CD4-positive, alpha-beta memory T cell (primary cell): Measurements from ENCODE around the gene OR2T2. TPM values are rescaled to one million over a fixed set of nuclear protein-coding genes. Genes with fewer than 3 reads are reported as not detected.
A peak's percentile ranks its signal among the peaks of the same experiment; 100 is the strongest.
"Not testable (repeated sequence)": the region's sequence is repeated elsewhere in the genome, so short reads cannot be mapped to it uniquely, and the experiment has no call there.

Experiments
- CTCF ChIA-PET: fragments of 350-600 bp; sonication (Branson Sonifier 250); formaldehyde crosslinking; loops from one replicate; lab custom pipeline; 2021; ENCODE audit warnings: inconsistent platforms; ENCODE audit not compliant: partially characterized antibody; lab: Charles Lee
- POLR2A ChIA-PET: fragments of 350-600 bp; sonication (Branson Sonifier 250); formaldehyde crosslinking; loops from one replicate; lab custom pipeline; 2021; ENCODE audit not compliant: partially characterized antibody; lab: Charles Lee
- DNase-seq, 5 donors: peaks; one replicate each; pipeline versions ENCODE4 v3.0.0 to v3.0.0-alpha.2; 2020 to 2022; ENCODE audit warnings: mixed read lengths in 1 of 5
- H3K27ac ChIP-seq: one replicate; pipeline ENCODE4 v1.7.0; 2013; ENCODE audit warnings: low read depth, low read length
- H3K27me3 ChIP-seq: 2 replicates; pipeline ENCODE4 v1.7.0; 2013; ENCODE audit warnings: mild to moderate bottlenecking, low read length, moderate library complexity; ENCODE audit not compliant: insufficient read depth
- H3K36me3 ChIP-seq: 2 replicates; pipeline ENCODE4 v1.7.0; 2013; ENCODE audit warnings: mild to moderate bottlenecking, low read length, moderate library complexity; ENCODE audit not compliant: insufficient read depth
- H3K4me1 ChIP-seq: 2 replicates; pipeline ENCODE4 v1.7.0; 2013; ENCODE audit warnings: mild to moderate bottlenecking, low read length, moderate library complexity; ENCODE audit not compliant: insufficient read depth
- H3K4me3 ChIP-seq, 2 donors: one replicate each; pipeline ENCODE4 v1.7.0; 2013; ENCODE audit warnings: low read length in 2 of 2, mild to moderate bottlenecking in 1 of 2
- H3K9me3 ChIP-seq, 2 donors: one replicate each; pipeline ENCODE4 v1.7.0; 2013; ENCODE audit warnings: low read length in 2 of 2, control low read depth in 1 of 2; ENCODE audit not compliant: control insufficient read depth in 1 of 2
- H3K27ac Mint-ChIP-seq, 7 donors: one replicate each; pipeline ENCODE4 v1.8.0; 2020 to 2021; ENCODE audit warnings: mixed read lengths in 7 of 7, mild to moderate bottlenecking in 6 of 7, inconsistent platforms in 3 of 7, moderate library complexity in 3 of 7
- H3K27me3 Mint-ChIP-seq, 2 donors: one replicate each; pipeline ENCODE4 v1.8.0; 2020 to 2021; ENCODE audit warnings: mixed read lengths in 2 of 2
- H3K36me3 Mint-ChIP-seq, 2 donors: one replicate each; pipeline ENCODE4 v1.8.0; 2020 to 2021; ENCODE audit warnings: mixed read lengths in 2 of 2, inconsistent platforms in 1 of 2, mild to moderate bottlenecking in 1 of 2
- H3K4me1 Mint-ChIP-seq, 4 donors: one replicate each; pipeline ENCODE4 v1.8.0; 2020 to 2021; ENCODE audit warnings: mixed read lengths in 4 of 4, mild to moderate bottlenecking in 1 of 4
- H3K4me3 Mint-ChIP-seq, 8 donors: one replicate each; pipeline ENCODE4 v1.8.0; 2020 to 2021; ENCODE audit warnings: mixed read lengths in 8 of 8, mild to moderate bottlenecking in 7 of 8, moderate library complexity in 6 of 8, inconsistent platforms in 3 of 8
- H3K9me3 Mint-ChIP-seq, 8 donors: one replicate each; pipeline ENCODE4 v1.8.0; 2020 to 2021; ENCODE audit warnings: mixed read lengths in 8 of 8, mild to moderate bottlenecking in 5 of 8, inconsistent platforms in 3 of 8, moderate library complexity in 1 of 8
- intact Hi-C: fragments of 100-400 bp; cut with micrococcal nuclease; formaldehyde crosslinking; loops from one replicate; pipeline ENCODE4 v1.15.1; 2023
- polyA plus RNA-seq, 2 donors: library from polyadenylated mRNA; unstranded; fragments of 300-500 nt; fragmentation: Illumina TruSeq; gene quantifications; one replicate each; pipeline ENCODE4 v1.2.3, GENCODE V29; 2021
- total RNA-seq, 2 experiments: library from RNA; stranded (reverse); gene quantifications; one replicate each; pipeline ENCODE4 v1.2.3, GENCODE V29; 2021

OR2T2 gene
- total and polyA plus RNA-seq, 4 experiments from 2014 or later, result not detected

- H3K36me3 Mint-ChIP-seq, POLR2A ChIA-PET, H3K9me3 Mint-ChIP-seq, H3K4me1 ChIP-seq, H3K4me3 ChIP-seq, H3K36me3 ChIP-seq, H3K9me3 ChIP-seq, CTCF ChIA-PET, intact Hi-C loops, H3K27me3 ChIP-seq, H3K27me3 Mint-ChIP-seq: not testable (repeated sequence)
- H3K27ac ChIP-seq, result peak overlapping the region; percentile 35
- Mint-ChIP-seq H3K27ac (peak overlapping the region; percentile 85 to 97 (median 93)), H3K4me3 (peak overlapping the region; percentile 85 to 96 (median 92)), H3K4me1 (peaks cover 4 to 19% (median 8%) of the 10 kb centered on the region in 4 donors)
- peak in 4 of 5 donors; percentile 23 to 55 (median 46) for DNase-seq
Measured at GRCh38 chr1:248481686-248482579, 36.5 kb downstream of the OR2T2 start.

- not testable (repeated sequence) for H3K36me3 ChIP-seq, H3K27ac ChIP-seq
Measured at GRCh38 chr1:248488289-248488688, 42.9 kb downstream of the OR2T2 start, which contains the start of gene OR2T5. Gene OR2T5, plus strand, starts transcription at chr1:248488589. Its CDS starts 0 bp downstream, at chr1:248488589.

DNA sequence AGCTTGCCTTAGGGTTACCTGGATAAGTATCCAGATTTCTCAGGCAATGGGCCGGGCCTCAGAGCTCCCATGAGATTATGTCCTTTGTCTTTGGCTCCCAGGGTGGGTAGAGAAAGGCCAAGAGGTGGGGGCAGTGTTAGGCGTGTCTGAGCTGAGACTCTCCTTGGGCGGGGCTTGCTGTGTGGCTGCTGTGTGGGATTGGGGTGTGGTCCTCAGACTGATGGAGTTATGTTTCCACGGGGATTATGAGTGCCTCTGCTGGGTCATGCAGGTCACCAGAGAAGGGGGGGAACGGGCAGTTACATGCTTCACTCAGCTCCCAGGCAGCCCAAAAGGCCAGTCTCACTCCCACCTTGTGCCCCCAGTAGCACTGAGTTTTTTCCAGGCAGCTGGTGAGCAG is 51.2 kb downstream of the OR2T2 start:
- H3K27ac ChIP-seq, H3K27me3 Mint-ChIP-seq, H3K9me3 Mint-ChIP-seq, H3K27ac Mint-ChIP-seq, H3K36me3 ChIP-seq, H3K9me3 ChIP-seq, H3K36me3 Mint-ChIP-seq, H3K4me1 ChIP-seq, H3K4me3 Mint-ChIP-seq, POLR2A ChIA-PET, DNase-seq, H3K4me1 Mint-ChIP-seq, H3K27me3 ChIP-seq, intact Hi-C loops, H3K4me3 ChIP-seq, CTCF ChIA-PET: not testable (repeated sequence)

More at GRCh38 chr1:248488289-248488688, 42.9 kb downstream of the OR2T2 start, which contains the start of gene OR2T5:
- H3K4me1 Mint-ChIP-seq, CTCF ChIA-PET, H3K36me3 Mint-ChIP-seq, POLR2A ChIA-PET, H3K9me3 Mint-ChIP-seq, H3K27me3 Mint-ChIP-seq, H3K4me3 Mint-ChIP-seq, H3K4me1 ChIP-seq, intact Hi-C loops, H3K27ac Mint-ChIP-seq, H3K4me3 ChIP-seq, DNase-seq, H3K27me3 ChIP-seq, H3K9me3 ChIP-seq: not testable (repeated sequence)

DNA sequence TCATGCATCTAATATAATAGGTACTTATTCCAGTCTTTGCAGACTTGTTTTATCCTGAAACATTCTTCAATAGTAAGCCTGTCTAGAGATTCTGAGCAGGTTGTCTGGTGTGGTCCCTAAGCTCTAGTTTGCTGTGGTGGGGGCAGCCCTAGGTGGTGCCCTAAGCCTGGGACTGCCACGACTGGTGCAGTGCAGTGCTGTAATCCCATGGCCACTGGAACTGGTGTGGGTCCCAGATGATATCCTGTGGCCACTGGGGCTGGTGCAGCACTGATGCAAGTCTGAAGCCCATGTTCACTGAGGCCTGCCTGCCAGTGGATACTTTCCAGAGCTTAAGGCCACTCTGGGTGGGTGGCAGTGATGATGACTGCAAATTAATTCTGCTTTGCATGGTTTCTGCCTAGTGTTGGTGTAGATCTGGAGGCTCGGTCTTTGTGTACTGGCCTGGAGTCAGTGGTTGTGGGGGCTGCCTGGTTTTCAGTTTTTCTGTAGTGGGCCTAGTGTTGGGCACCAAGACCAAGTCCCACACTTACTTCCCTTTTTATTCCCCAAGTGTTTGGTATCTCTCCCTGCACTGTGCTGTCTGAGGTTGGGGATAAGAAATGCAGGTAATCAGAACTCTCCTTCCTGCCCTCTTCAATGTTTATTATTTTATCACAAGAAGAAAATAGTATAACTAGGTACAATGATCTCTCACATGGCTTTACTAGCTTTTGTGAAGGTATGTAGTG is 55.0 kb downstream of the OR2T2 start:
- H3K27ac ChIP-seq, H3K4me3 ChIP-seq, H3K4me3 Mint-ChIP-seq, H3K27me3 ChIP-seq, DNase-seq, H3K4me1 ChIP-seq, H3K9me3 ChIP-seq, POLR2A ChIA-PET, H3K4me1 Mint-ChIP-seq, intact Hi-C loops, H3K9me3 Mint-ChIP-seq, CTCF ChIA-PET, H3K27me3 Mint-ChIP-seq, H3K36me3 ChIP-seq, H3K36me3 Mint-ChIP-seq, H3K27ac Mint-ChIP-seq: not testable (repeated sequence)

Other genes starting within 250 kb of the OR2T2 start
- not detected for gene OR2M3, start 248.4 kb upstream of the OR2T2 start, total RNA-seq
- gene OR2M3, start 248.4 kb upstream of the OR2T2 start, polyA plus RNA-seq, result not detected
- gene OR2M4, start 214.2 kb upstream of the OR2T2 start, total RNA-seq, result not detected
- not detected for gene OR2M4, start 214.2 kb upstream of the OR2T2 start, polyA plus RNA-seq
- not detected for gene OR2T33, start 167.7 kb upstream of the OR2T2 start, total RNA-seq
- not detected for gene OR2T33, start 167.7 kb upstream of the OR2T2 start, polyA plus RNA-seq
- not detected for gene OR2T12, start 142.2 kb upstream of the OR2T2 start, total RNA-seq
- not detected for gene OR2T12, start 142.2 kb upstream of the OR2T2 start, polyA plus RNA-seq
- not detected for gene OR2M7, start 121.1 kb upstream of the OR2T2 start, total RNA-seq
- not detected for gene OR2M7, start 121.1 kb upstream of the OR2T2 start, polyA plus RNA-seq
- gene OR14C36, start 96.9 kb upstream of the OR2T2 start, total RNA-seq, result not detected
- gene OR14C36, start 96.9 kb upstream of the OR2T2 start, polyA plus RNA-seq, result not detected
- gene OR2T4, start 84.0 kb upstream of the OR2T2 start, total RNA-seq, result not detected
- not detected for gene OR2T4, start 84.0 kb upstream of the OR2T2 start, polyA plus RNA-seq
- gene OR2T6, start 69.9 kb upstream of the OR2T2 start, total RNA-seq, result not detected
- not detected for gene OR2T6, start 69.9 kb upstream of the OR2T2 start, polyA plus RNA-seq
- not detected for gene OR2T1, start 42.6 kb upstream of the OR2T2 start, total RNA-seq
- gene OR2T1, start 42.6 kb upstream of the OR2T2 start, polyA plus RNA-seq, result not detected
- gene OR2T3, start 27.7 kb downstream of the OR2T2 start, total RNA-seq, result not detected
- not detected for gene OR2T3, start 27.7 kb downstream of the OR2T2 start, polyA plus RNA-seq
- gene OR2T5, start 43.0 kb downstream of the OR2T2 start, total RNA-seq, result not detected
- not detected for gene OR2T5, start 43.0 kb downstream of the OR2T2 start, polyA plus RNA-seq
- not detected for gene OR2G6, start 62.4 kb downstream of the OR2T2 start, total RNA-seq
- not detected for gene OR2G6, start 62.4 kb downstream of the OR2T2 start, polyA plus RNA-seq
- not detected for gene OR2T29, start 117.1 kb downstream of the OR2T2 start, total RNA-seq
- not detected for gene OR2T29, start 117.1 kb downstream of the OR2T2 start, polyA plus RNA-seq
- not detected for gene OR2T34, start 129.1 kb downstream of the OR2T2 start, total RNA-seq
- gene OR2T34, start 129.1 kb downstream of the OR2T2 start, polyA plus RNA-seq, result under 1 TPM in 1 of 2 donors, not detected in 1; 0.32 TPM
- gene OR2T10, start 152.1 kb downstream of the OR2T2 start, total RNA-seq, result not detected
- gene OR2T10, start 152.1 kb downstream of the OR2T2 start, polyA plus RNA-seq, result not detected
- not detected for gene OR2T11, start 189.5 kb downstream of the OR2T2 start, total RNA-seq
- gene OR2T11, start 189.5 kb downstream of the OR2T2 start, polyA plus RNA-seq, result not detected
- not detected for gene OR2T35, start 199.6 kb downstream of the OR2T2 start, total RNA-seq
- gene OR2T35, start 199.6 kb downstream of the OR2T2 start, polyA plus RNA-seq, result not detected
- not detected for gene OR2T27, start 209.9 kb downstream of the OR2T2 start, total RNA-seq
- gene OR2T27, start 209.9 kb downstream of the OR2T2 start, polyA plus RNA-seq, result not detected